H1 (cell line): ENCODE results near the gene PIM1. TPM values are rescaled to one million over a fixed set of nuclear protein-coding genes. Genes with fewer than 3 reads are reported as not detected.
A peak's percentile ranks its signal among the peaks of the same experiment; 100 is the strongest.

Experiments
- ATF2 ChIP-seq: IDR thresholded peaks from 2 replicates; pipeline ENCODE4 v1.6.1; 2012; ENCODE audit warnings: low read length, inconsistent platforms
- CREB1 ChIP-seq: IDR thresholded peaks from 2 replicates; pipeline ENCODE4 v1.6.1; 2012; ENCODE audit warnings: inconsistent platforms
- EGR1 ChIP-seq: IDR thresholded peaks from 2 replicates; pipeline ENCODE4 v1.6.1; 2011; ENCODE audit warnings: low read depth, low read length, borderline replicate concordance
- FOSL1 ChIP-seq: IDR thresholded peaks from 2 replicates; pipeline ENCODE4 v1.6.1; 2011; ENCODE audit warnings: mild to moderate bottlenecking, low read depth, low read length, moderate library complexity; ENCODE audit not compliant: insufficient read depth
- GTF2F1 ChIP-seq: IDR thresholded peaks from 2 replicates; pipeline ENCODE4 v1.6.1; 2012; ENCODE audit warnings: low read depth, low read length, improper control_type of control experiment, borderline replicate concordance
- KDM5A ChIP-seq: fragments of 200-600 bp; IDR thresholded peaks from 2 replicates; pipeline ENCODE4 v1.7.1; 2012; ENCODE audit warnings: mild to moderate bottlenecking, low read length, inconsistent platforms, mixed read lengths
- MAFK ChIP-seq: IDR thresholded peaks from 2 replicates; pipeline ENCODE4 v1.6.1; 2012; ENCODE audit warnings: low read depth, mild to moderate bottlenecking, improper control_type of control experiment, low read length
- NRF1 ChIP-seq: IDR thresholded peaks from 2 replicates; pipeline ENCODE4 v1.6.1; 2011; ENCODE audit warnings: mild to moderate bottlenecking, low read depth, low read length, improper control_type of control experiment
- PHF8 ChIP-seq: fragments of 200-600 bp; sonication (generic); conservative IDR thresholded peaks from 2 replicates; pipeline ENCODE4 v1.7.1; 2012; ENCODE audit warnings: low read depth, mild to moderate bottlenecking, inconsistent platforms, low read length, moderate library complexity
- POU5F1 ChIP-seq: IDR thresholded peaks from 2 replicates; pipeline ENCODE4 v1.6.1; 2011; ENCODE audit warnings: low read depth, mild to moderate bottlenecking, low read length, moderate library complexity
- RAD21 ChIP-seq, 2 experiments: IDR thresholded peaks in 1 of 2; conservative IDR thresholded peaks in 1 of 2; 2 replicates each; pipeline ENCODE4 v1.6.1; 2011; ENCODE audit warnings: low read depth in 2 of 2, low read length in 2 of 2, improper control_type of control experiment in 1 of 2, inconsistent platforms in 1 of 2, mild to moderate bottlenecking in 1 of 2, moderate library complexity in 1 of 2
- RBBP5 ChIP-seq: IDR thresholded peaks from 2 replicates; pipeline ENCODE4 v1.7.1; 2012; ENCODE audit warnings: low read depth, mild to moderate bottlenecking, inconsistent platforms, low read length, moderate library complexity, borderline replicate concordance
- SIRT6 ChIP-seq: IDR thresholded peaks from one replicate; pipeline ENCODE4 v1.7.1; 2012; ENCODE audit warnings: low read length, inconsistent platforms
- TEAD4 ChIP-seq: IDR thresholded peaks from 2 replicates; pipeline ENCODE4 v1.6.1; 2012; ENCODE audit warnings: low read depth, low read length, inconsistent platforms, mixed read lengths
- USF2 ChIP-seq: IDR thresholded peaks from 2 replicates; pipeline ENCODE4 v1.6.1; 2011; ENCODE audit warnings: low read length, improper control_type of control experiment
- YY1 ChIP-seq: IDR thresholded peaks from 2 replicates; pipeline ENCODE4 v1.6.1; 2011; ENCODE audit warnings: low read depth, mild to moderate bottlenecking, low read length
- ZNF274 ChIP-seq: IDR thresholded peaks from 2 replicates; pipeline ENCODE4 v1.7.0; 2012; ENCODE audit warnings: low read length, borderline replicate concordance; ENCODE audit errors: extremely low read depth
- polyA plus RNA-seq, 7 experiments: library from polyadenylated mRNA; depleted of rRNA in 3 of 7; stranded (reverse) in 5 of 7; unstranded in 2 of 7; fragments of >200 nt in 5 of 7; fragments of 200-250 nt in 2 of 7; gene quantifications; 1 replicate in 5 of 7; 2 replicates in 1 of 7; 4 replicates in 1 of 7; pipeline versions ENCODE4 v1.2.1 to v1.2.3, GENCODE V29; 2011 to 2013; ENCODE audit warnings: missing spikeins in 2 of 7, mixed read lengths in 2 of 7
- total RNA-seq: library from RNA; stranded (reverse); fragmentation: NEBNext Ultra II Directional; extraction: Animal tissue kit (Norgen Biotek cat#: 25700); gene quantifications from 2 replicates; pipeline ENCODE4 v1.2.1, GENCODE V29; 2021

PIM1 gene
- total and polyA plus RNA-seq, 2 of the 8 experiments (the other 6 are each of a cell fraction or from before 2014, with no cell fraction given): 25.5 to 94.9 TPM

GRCh38 chr6:37207903-37208456, 38.0 kb downstream of the PIM1 start (continued):
- TF ChIP-seq PHF8: no peak
- no peak for TF ChIP-seq NRF1
- no peak for TF ChIP-seq KDM5A
- no peak for TF ChIP-seq EGR1
- TF ChIP-seq RAD21 (IDR thresholded peaks at IDR 0.05 in 1 of 2, conservative IDR thresholded peaks at IDR 0.05 in 1 of 2; ENCODE audit: low read depth in 2 of 2, low read length in 2 of 2): peak; percentile 84
- TF ChIP-seq CREB1: 0 out of 2 replicates have a peak, but pooled peaks have one; percentile 36
- TF ChIP-seq POU5F1: no peak
- no peak for TF ChIP-seq TEAD4
- TF ChIP-seq ZNF274: no peak
- no peak for TF ChIP-seq FOSL1
- TF ChIP-seq RBBP5: no peak
- TF ChIP-seq GTF2F1: no peak
- TF ChIP-seq YY1: peak; percentile 58; the same call in 1 of the 2 replicates
- TF ChIP-seq MAFK: no peak
- no peak for TF ChIP-seq USF2
- no peak for TF ChIP-seq ATF2
- no peak for TF ChIP-seq SIRT6
- TF ChIP-seq, all 59 proteins: peak for 7
